HG03097 (cell line): ENCODE data around the gene TRIM17.

Experiments used
- ATAC-seq: cut with Tn5 transposase; IDR thresholded peaks from one replicate; pipeline ENCODE4 v1.9.1; 2021; ENCODE audit not compliant: unreplicated experiment, low FRiP score

TRIM17 gene

DNA sequence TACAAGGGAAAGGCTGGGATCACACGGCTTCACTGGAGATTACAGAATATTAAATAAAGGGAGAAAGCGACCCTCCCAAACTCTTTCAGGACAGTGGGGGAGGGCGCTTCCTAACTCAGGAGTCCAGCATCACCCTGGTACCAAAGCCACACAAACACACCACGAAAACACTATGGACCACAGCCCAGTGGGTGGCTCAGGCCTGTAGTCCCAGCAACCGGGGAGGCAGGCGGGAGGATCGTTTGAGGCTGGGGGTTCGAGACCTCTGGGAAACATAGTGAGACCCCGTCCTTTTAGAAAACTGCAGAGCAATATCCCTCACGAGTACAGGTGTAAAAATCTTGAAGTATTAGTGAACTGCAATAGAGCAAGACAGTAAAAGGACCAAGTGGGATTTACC is 26.0 kb downstream of the TRIM17 start:
- ATAC-seq, result no peak

DNA sequence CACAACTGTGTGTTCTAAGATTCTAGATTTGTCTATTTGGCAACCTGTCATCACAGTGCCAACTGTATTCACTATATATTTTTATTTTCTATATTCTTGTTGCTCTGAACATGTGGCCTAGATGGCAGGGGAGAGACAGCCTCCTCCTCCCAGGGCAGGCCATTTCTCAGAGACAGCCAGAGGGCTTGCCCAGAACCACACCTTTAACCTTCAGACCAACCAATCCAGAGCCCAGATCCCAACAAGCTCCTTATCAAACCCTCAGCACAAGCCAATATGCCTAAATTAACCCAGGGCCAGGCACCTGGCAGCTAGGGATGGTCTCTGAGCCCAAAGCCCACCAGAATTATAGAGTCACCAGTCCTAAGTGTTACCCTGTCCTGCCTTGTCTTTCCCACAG is 29.3 kb downstream of the TRIM17 start:
- ATAC-seq, result no peak

DNA sequence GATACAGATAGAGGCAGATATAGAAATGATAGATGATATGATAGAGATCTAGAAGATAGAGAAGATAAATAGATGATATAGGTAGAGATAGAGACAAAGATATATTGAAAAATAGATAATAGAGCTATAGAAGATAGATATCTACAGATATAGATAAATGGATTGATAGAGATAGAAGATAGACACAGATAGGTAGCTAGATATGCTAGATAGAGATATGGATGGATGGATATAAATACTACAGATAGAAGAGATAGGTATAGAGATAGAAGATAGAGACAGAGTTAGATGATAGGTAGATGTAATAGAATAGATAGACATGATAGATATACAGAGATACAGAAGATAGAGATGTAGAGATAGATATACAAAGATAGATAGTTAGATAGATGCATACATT is 31.4 kb downstream of the TRIM17 start:
- no peak for ATAC-seq

DNA sequence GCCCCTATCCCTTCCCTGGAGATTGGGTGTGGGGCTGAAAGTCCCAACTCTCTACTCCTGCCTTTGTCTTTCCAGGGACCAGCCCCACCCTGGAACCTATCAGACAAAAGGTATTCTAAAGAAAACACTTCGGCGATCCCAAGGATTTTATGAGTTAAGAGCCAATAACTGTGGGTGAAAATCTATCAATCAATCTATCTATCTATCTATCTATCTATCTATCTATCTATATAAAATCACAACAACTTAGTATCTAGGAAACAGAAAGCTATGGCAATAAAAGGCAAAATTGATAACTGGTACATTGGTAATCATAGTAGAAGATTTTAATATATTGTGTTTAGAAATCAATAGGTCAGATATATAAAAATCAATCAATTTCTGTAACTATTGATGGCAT is 32.9 kb downstream of the TRIM17 start:
- no peak for ATAC-seq

DNA sequence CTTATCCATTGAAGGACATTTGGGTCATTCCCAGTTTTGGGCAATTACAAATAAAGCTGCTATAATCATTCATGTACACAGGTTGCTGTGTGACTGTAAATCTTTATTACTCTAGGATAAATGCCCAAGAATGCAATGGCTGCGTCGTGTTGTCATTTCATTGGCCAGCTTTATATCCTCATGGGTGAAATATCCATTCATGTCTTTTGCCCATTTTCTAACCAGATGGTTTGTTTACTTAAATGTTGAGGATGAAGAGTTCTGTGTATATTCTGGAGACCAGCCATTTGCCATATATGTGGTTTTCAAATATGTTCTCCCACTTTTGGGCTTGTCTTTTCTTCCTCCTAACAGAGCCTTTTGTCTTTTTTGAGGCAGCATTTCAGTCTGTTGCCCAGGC is 35.3 kb downstream of the TRIM17 start:
- ATAC-seq, result no peak

DNA sequence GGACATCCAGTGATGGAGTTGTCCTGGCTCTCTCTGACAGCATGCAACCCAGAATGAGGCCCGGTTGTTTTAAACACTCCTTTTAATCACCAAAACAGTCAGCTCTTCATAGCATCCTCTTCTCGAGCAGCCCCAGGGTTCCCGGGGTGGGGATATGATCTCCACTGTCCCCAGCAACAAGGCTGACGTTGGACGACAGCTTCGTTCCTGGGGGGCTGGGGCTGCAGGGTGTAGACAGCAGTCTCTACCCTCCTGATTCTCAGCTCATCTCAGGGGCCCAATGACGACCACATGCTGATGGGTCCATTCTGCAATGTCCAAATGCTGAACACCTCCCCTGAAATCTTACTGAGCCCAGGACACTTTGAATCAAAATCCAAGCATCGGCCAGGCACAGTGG is 37.0 kb downstream of the TRIM17 start:
- ATAC-seq, result no peak

DNA sequence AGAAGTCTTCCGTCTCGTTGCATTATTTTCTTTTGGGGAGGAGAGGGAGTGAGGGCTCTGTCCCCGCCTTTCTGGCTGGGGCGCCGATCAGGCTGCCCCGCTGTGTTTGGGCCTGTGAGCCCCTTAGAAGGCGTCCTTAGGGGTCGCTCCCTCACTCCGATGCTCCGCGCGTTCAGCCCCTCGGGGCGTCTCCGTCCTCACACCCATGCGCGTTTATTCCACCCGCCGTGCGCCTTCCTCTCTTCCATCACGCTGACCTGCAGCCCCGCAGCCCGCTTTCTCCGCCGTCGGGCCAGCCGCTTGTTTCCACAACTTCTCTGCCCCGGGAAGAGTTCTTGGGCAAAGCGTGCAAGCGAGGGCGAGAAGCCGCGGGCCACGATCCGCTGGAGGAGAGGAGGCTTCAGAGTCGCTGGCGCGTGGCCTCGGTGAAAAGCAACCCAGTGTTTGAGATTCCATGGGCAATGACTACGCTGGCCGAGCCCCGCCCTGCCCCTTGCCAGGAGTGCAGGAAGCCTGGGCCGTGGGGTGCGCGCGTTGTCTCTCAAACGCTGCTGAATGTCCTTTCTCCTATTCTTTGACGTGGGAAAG is 37.7 kb downstream of the TRIM17 start:
- no peak for ATAC-seq

DNA sequence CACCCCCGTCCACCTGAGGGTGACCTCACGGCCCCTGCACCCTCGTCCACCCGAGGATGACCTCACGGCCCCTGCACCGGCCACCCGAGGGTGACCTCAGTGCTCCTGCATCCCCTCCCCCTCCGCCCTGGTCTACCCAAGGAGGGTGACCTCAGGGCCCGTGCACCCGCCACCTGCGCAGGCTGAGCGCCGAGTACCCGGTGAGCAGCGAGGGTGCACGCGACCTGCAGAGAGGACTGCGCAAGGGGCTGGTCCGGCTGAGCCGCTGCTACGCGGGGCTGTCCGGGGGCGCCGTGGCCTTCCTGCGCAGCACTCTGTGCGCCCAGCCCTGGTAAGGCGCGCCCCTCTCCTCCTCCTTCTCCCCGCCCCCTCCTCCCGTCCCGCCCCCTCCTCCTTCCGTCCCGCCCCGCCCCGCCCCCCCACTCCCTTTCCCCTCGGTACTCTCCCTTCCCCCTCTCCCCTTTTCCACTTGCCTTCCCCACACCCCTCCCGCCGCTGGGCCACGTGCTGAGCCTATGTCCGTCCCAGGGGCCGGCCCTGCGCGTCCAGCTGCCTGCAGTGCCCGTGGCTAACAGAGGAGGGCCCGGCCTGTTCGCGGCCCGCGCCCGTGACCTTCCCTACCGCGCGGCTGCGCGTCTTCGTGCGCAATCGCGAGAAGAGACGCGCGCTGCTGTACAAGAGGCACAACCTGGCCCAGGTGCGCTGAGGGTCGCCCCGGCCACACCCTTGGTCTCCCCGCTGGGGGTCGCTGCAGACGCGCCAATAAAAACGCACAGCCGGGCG is 38.4 kb downstream of the TRIM17 start:
- no peak for ATAC-seq

DNA sequence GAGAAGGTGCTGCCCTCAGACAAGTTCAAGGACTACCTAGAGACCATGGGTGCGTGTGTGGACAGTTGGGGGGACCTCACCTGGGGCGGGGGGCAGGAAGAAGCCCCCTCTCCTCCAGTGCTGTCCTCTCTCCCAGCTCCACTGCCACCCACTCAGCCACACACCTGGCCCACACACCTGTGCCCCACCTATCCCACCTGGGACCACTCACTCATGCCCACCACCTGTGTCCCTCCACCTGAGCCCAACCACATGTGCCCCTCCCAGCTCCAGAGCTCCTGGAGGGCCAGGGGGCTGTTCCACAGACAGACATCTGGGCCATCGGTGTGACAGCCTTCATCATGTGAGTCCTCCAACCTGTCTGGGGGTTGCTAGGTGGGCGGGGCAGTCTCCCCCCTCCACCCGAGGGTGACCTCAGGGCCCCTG is 39.0 kb downstream of the TRIM17 start:
- no peak for ATAC-seq

DNA sequence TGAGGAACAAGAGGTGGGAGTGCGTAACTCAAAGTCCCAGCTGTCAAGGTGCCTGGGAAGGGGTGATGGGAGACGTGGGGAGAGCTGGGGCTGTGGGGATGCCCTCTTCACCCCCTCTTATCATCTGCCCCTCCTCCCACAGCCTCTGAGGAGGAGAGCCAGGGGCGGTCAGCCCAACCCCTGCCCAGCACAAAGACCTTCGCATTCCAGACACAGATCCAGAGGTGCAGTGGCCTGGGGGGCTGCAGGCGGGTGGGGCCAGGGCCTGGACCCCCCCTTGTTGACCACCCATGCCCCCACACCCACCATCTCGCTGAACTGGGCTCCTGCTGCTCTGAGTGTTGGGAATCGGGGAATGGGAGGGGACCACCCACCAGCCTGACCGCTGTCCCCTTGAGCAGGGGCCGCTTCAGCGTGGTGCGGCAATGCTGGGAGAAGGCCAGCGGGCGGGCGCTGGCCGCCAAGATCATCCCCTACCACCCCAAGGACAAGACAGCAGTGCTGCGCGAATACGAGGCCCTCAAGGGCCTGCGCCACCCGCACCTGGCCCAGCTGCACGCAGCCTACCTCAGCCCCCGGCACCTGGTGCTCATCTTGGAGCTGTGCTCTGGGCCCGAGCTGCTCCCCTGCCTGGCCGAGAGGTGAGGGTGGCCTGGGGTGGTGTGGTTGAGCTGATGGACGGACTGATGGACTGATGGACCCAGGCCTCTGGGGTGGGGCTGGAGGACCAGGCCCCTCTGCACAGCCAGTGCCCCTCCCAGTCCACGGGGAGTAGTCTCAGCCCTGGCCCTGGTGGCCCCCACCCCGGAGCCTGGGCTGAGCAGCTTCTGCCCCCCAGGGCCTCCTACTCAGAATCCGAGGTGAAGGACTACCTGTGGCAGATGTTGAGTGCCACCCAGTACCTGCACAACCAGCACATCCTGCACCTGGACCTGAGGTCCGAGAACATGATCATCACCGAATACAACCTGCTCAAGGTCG is 39.7 kb downstream of the TRIM17 start:
- ATAC-seq, result no peak

DNA sequence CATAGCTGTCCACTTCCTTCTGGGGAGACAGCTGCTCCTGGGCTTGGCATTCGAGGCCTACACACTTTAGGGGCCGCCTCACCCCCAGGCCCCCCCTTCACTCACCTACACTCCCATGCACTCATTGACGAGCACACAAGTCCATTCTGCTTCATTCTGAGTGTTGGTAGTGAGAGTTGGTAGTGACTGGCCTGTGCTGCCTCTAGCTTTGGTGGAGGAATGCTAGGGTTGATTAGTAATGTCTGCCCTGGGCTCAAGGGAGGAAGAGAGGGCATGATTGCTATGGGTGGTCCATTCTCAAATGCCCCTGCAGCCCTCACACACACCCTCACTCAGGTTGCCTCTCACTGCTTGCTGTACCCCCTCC is 40.4 kb downstream of the TRIM17 start:
- no peak for ATAC-seq

DNA sequence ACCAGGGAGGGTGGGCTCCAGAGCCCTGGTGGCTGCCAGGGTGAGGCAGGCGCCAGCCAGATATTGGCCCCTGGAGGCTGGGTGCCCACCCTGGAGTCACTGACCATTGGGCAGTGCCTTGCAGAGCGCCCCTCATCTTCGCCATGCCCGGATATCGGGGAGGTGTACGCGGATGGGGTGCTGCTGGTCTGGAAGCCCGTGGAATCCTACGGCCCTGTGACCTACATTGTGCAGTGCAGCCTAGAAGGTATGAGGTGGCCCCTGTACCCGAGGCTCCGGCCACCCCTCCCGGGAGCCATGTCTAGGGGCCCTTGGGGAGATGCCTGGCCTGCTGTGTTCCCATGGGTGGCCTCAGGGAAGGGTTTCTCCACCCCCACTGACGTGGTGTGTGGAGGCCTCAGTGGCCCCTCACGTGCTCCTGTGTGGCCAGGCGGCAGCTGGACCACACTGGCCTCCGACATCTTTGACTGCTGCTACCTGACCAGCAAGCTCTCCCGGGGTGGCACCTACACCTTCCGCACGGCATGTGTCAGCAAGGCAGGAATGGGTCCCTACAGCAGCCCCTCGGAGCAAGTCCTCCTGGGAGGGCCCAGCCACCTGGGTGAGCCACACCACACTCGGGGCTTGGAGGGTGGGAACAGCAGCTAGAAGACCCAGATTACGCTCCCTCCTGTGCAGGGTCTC is 40.9 kb downstream of the TRIM17 start:
- ATAC-seq, result no peak

DNA sequence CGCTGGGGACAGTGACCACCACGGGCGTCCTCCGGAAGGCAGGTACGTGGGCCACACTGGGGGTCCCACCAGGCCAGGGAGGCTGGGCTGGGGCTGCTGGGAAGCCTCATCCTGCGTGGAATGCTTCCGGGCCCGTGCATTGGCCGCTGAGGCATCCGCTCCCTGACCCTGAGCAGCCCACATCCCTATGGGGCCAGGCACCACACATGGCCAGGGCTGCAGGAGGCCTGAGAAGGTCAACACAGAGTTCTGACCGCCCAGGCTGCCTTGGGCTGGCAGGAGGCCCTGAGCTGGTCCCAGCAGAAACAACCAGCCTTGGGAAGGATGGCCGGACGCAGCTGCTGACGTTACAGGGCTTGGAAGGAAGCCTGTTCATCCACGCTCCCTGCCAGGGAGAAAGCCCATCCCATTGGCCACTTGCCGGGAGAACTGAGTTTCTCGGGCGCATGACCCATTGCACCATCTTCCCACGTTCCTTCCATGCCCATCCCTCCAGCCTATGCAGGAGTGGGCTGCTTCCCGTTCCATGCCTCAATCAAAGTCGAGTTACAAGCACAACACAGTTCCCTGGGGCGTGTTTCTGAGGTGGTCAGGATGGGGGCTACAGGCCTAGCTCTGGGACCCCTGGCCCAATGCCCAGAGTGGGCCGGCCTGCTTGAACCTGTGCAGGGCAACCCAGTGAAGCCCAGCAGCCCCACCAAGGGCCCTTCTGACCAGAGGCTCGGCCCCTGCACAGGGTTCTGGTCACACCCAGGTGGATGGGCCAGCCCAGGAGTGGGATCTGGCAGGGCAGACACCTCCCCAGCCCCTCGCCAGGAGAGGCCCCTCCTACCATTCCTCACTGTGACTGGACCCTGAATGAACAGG is 41.7 kb downstream of the TRIM17 start:
- ATAC-seq, result no peak

DNA sequence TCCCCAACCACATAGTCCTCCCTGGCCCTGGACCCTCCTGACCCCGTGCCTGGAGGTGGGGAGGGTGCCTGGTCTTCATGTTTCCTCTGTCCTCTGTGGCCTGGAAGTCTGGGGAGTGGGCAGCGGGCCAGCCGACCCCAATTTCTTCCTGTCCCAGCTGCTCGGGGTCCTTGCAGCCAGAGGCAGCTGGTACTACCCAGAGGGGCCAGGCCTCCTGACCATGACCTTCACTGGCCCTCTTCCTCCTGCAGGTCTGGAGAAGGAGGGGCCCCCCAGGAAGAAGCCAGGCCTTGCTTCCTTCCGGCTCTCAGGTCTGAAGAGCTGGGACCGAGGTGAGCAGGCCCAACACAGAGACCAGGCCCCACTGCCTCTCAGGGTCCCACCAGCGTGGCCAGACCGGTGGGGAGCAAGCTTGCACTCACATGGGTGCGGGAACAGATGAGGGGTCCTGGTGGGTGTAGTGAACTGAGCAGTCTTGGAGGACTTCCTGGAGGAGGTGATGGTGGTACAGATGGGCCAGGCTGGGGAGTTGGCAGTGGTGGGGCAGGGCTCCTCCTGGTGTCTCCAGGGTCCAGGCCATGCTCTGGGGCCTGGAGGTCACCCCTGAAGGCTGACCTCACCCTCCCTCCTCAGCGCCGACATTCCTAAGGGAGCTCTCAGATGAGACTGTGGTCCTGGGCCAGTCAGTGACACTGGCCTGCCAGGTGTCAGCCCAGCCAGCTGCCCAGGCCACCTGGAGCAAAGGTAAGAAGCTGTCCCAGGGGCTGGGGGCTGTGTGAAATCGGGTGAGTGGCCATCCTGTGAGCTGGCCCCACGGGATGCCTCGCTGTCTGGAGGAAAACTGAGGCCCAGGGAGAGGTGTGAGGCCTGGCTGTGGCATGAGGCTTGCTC is 42.7 kb downstream of the TRIM17 start:
- no peak for ATAC-seq

DNA sequence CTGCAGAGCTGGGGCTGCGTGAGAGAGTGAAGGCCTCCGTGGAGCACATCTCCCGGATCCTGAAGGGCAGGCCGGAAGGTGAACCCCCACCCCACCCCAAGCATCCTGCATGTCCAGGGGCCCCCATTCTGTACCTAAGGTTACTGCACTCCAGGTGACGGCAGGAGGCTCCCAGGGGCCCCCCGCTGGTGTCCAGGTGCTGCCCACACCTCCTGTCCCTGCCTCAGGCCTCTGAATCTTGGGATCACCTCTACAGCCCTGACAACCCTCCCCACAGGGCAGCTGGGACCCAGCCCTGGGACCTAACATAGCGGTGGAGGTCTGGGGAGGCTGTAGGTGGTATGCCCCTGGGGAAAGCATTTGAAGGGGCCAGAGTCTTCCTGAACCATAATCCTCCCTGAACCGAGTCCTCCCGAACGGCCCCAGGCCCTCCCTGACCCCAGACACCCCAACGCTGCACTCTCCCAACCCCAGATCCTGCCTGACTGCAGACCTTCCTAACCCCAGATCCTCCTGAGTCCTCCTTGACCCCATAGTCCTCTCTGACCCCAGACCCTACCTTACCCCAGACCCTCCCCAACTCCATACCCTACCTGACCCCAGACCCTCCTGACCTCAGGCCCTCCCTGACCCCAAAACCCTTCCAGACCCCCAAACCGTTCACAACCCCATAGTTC is 43.5 kb downstream of the TRIM17 start:
- no peak for ATAC-seq

DNA sequence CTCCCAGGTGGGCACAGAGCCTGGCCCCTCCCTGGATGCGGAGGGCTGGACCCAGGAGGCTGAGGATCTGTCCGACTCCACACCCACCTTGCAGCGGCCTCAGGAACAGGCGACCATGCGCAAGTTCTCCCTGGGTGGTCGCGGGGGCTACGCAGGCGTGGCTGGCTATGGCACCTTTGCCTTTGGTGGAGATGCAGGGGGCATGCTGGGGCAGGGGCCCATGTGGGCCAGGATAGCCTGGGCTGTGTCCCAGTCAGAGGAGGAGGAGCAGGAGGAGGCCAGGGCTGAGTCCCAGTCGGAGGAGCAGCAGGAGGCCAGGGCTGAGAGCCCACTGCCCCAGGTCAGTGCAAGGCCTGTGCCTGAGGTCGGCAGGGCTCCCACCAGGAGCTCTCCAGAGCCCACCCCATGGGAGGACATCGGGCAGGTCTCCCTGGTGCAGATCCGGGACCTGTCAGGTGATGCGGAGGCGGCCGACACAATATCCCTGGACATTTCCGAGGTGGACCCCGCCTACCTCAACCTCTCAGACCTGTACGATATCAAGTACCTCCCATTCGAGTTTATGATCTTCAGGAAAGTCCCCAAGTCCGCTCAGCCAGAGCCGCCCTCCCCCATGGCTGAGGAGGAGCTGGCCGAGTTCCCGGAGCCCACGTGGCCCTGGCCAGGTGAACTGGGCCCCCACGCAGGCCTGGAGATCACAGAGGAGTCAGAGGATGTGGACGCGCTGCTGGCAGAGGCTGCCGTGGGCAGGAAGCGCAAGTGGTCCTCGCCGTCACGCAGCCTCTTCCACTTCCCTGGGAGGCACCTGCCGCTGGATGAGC is 44.3 kb downstream of the TRIM17 start:
- ATAC-seq, result no peak

DNA sequence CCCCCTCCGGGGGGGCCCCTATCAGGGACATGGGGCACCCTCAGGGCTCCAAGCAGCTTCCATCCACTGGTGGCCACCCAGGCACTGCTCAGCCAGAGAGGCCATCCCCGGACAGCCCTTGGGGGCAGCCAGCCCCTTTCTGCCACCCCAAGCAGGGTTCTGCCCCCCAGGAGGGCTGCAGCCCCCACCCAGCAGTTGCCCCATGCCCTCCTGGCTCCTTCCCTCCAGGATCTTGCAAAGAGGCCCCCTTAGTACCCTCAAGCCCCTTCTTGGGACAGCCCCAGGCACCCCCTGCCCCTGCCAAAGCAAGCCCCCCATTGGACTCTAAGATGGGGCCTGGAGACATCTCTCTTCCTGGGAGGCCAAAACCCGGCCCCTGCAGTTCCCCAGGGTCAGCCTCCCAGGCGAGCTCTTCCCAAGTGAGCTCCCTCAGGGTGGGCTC is 44.9 kb downstream of the TRIM17 start:
- ATAC-seq, result no peak
